HUES64 (cell line): Measurements from ENCODE around the gene SLCO4A1.

Source experiments
- H3K27ac ChIP-seq: 2 replicates; pipeline ENCODE4 v1.7.0; 2013; ENCODE audit warnings: low read depth, low read length, inconsistent platforms
- H3K27me3 ChIP-seq: 2 replicates; pipeline ENCODE4 v1.6.1; 2013; ENCODE audit warnings: mild to moderate bottlenecking, low read length; ENCODE audit not compliant: insufficient read depth
- H3K36me3 ChIP-seq: 2 replicates; pipeline ENCODE4 v1.6.1; 2013; ENCODE audit warnings: mild to moderate bottlenecking, low read length; ENCODE audit not compliant: insufficient read depth
- H3K4me1 ChIP-seq: 2 replicates; pipeline ENCODE4 v1.6.1; 2013; ENCODE audit warnings: mild to moderate bottlenecking, low read length, moderate library complexity; ENCODE audit not compliant: insufficient read depth
- H3K4me3 ChIP-seq: 2 replicates; pipeline ENCODE4 v1.5.1; 2013; ENCODE audit warnings: mild to moderate bottlenecking, low read length, moderate library complexity
- H3K9ac ChIP-seq: 2 replicates; pipeline ENCODE4 v1.6.1; 2013; ENCODE audit warnings: mild to moderate bottlenecking, low read depth, low read length
- H3K9me3 ChIP-seq: 2 replicates; pipeline ENCODE4 v1.6.1; 2013; ENCODE audit warnings: low read depth, low read length; ENCODE audit not compliant: insufficient read depth
- WGBS: fragments of 150-250, 120-280 bp; methylation state at CpG from one replicate; pipeline ENCODE4 v1.1.7; 2013; ENCODE audit warnings: missing lambda C conversion rate; 5-methylcytosine and 5-hydroxymethylcytosine counted together

Gene SLCO4A1

DNA sequence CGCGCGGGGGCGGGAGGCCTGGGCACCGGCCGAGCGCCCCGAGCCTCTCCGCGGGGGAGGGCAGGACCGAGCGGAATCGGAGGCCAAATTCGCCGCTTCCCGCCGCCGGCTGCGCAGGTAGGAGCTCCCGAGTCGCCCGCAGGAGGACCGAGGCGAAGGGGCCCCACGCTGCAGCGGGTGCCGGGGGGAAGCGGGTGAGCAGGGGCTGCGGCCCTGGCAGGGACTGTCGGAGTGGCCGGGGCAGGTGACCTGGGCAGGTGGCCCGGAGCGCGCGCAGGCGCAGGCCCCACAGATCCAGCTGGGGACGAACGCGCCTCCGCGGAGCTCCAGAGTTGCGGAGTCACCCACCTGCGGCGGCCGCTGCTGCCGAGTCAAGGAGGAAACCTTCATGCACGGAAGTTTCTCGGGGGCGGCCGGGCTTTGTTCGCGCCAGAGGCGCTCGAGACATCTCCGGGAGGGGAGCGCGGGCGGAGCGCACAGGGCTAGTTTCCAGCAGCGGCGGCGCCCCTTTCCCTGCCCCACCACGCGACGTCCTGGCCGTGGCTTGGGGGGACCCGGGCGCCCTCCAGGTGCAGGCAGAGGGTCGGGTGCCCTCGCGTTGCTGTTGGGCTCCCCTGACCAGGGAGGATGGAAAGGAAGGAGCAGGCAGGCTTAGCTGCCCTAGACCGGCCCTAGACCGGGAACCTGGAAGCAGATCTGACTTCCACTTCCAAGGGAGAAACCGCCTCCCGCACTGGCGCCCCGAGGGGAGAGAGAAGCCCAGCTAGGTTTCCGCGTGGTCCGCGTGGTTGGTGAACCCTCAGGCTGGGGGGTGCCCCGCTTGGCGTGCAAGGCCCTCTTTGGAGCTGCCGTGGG is 590 bp downstream of the SLCO4A1 start:
- 3% methylated on average over 84 of the region's 84 CpGs for WGBS
- Histone ChIP-seq H3K9me3 (no peaks in the 10 kb centered on the region), H3K4me1 (no peaks in the 10 kb centered on the region), H3K36me3 (no peaks in the 10 kb centered on the region), H3K27ac (no peak overlapping the region), H3K4me3 (peak overlapping the region; percentile 64), H3K9ac (peak overlapping the region; percentile 57), H3K27me3 (peaks cover 69% of the 10 kb centered on the region)

DNA sequence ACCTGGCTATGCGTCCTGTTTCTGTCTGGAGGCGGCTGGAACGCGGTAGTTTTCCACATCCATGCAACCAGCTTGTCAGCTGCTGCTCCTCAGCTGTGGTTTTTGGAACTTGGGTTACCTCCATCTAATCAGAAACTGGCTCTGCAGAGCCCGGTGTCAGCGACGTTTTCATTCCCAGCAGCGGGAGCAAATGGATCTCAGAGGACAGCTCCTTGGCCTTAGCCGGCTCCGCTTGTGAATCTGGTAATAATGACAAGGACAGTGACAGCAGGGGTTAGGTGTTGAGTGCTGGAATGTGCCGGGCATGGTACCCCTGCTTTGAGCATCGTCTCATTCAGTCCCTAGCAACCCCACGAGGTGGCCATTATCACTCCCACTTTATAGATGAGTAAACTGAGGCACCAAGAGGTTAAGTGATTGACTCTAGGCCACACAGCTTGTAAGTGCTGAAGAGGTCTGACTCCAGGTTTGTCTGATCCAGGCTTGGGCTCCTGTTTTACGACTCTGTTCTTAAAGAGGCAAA is 1.3 kb downstream of the SLCO4A1 start:
- Histone ChIP-seq H3K27me3 (peaks cover 66% of the 10 kb centered on the region), H3K36me3 (no peaks in the 10 kb centered on the region), H3K27ac (no peak overlapping the region), H3K4me1 (no peaks in the 10 kb centered on the region), H3K9ac (no peak overlapping the region), H3K4me3 (peak overlapping the region; percentile 64), H3K9me3 (no peaks in the 10 kb centered on the region)
- 47% methylated on average over 14 of the region's 14 CpGs for WGBS

DNA sequence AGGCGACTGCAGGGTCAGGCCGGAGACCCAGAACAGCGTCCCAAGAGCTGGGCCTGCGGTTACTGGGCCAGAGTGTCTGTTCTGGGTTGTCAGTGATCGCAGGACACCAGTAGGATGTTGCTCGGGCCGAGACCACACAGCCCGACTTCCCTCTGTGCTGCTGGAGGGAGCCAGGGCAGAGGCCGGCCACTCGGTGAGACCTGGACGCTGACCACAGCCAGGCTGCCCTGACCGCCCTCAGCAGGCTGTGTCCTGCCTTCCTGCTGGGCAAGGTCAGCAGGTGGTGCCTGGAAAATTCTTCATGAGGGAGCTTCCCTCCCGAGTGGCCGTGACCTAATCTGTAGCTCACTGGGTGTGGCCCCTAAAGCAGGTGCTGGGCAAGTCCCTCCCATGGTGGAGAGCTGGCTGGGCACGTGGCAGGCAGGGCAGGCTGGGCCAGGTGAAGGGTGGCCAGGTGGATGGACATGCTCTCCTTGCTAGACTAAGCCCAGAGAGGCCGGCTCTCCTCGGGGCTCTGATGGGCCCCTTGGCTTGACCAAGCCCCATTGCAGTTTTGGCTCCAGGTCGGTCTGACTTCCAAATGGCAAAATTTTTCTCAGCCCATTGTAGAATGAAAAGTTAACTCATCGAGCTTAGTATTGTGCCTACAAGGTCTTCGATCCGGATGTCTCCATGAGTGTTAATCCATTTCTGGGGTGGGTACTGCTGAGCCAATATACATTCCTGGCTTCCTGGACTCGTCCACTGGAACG is 1.9 kb downstream of the SLCO4A1 start:
- Histone ChIP-seq H3K36me3 (no peaks in the 10 kb centered on the region), H3K4me3 (no peak overlapping the region), H3K9me3 (no peaks in the 10 kb centered on the region), H3K9ac (no peak overlapping the region), H3K27ac (no peak overlapping the region), H3K27me3 (peaks cover 59% of the 10 kb centered on the region), H3K4me1 (no peaks in the 10 kb centered on the region)
- WGBS, result 90% methylated on average over 23 of the region's 23 CpGs

DNA sequence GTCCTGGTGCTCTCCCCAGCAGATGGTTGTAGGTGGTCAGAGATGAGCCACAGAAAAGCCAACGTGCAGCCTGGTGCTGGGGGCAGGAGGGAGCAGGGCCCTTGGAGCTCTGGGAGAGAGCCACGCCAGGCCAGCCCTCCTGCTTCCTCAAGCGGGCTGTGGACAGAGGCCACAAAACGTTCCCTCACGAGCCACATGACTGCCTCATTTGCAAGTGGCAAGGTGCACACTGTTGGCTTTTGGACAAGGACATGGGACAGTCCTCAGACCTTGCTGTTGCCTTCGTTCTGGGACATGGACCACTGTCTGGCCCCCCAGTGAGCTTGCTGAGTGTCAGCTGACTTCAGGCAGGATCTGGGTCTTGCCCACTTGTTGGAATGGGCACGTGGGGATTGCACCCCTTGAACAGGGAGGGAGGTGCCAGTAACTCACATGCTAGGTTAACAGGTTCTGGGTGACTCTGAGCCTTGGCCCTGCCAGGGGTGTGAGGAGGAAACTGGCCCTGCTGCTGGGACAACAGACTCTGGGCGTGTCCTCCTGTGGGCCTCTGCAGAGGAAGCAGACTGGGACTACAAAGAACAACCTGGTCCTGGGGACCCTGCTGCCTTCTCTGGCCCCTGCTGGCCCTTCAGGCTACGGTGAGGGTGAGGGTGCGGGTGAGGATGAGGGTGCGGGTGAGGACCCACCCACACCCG is 2.6 kb downstream of the SLCO4A1 start:
- H3K4me1 ChIP-seq, result no peaks in the 10 kb centered on the region
- H3K9me3 ChIP-seq, result no peaks in the 10 kb centered on the region
- H3K27ac ChIP-seq, result no peak overlapping the region
- no peak overlapping the region for H3K9ac ChIP-seq
- no peak overlapping the region for H3K4me3 ChIP-seq
- H3K36me3 ChIP-seq, result no peaks in the 10 kb centered on the region
- WGBS, result 89% methylated on average over 11 of the region's 12 CpGs
- peaks cover 52% of the 10 kb centered on the region for H3K27me3 ChIP-seq

DNA sequence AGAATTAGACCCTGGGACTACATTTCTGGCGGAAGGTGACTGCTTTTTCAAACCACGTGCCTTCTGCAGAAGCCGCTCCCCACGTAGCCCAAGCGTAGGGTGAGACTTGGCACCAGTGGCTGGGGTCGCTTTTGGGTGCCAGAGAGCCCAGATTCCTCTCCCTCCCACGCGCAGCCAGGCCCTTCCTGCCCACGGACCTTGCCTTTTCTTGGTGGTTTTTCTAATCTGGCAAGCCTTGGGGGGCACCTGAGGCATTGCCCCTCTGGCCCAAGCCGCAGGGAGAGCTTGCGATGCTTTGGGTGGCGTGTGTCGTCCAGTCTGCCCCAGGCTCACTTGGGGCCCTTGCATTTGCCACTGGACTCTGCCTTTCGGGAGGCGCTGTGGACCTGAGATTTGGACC is 3.3 kb downstream of the SLCO4A1 start:
- WGBS, result 91% methylated on average over 15 of the region's 15 CpGs
- no peaks in the 10 kb centered on the region for H3K9me3 ChIP-seq
- no peaks in the 10 kb centered on the region for H3K36me3 ChIP-seq
- peaks cover 48% of the 10 kb centered on the region for H3K27me3 ChIP-seq
- H3K4me1 ChIP-seq, result no peaks in the 10 kb centered on the region
- H3K9ac ChIP-seq, result no peak overlapping the region
- H3K4me3 ChIP-seq, result no peak overlapping the region
- no peak overlapping the region for H3K27ac ChIP-seq

DNA sequence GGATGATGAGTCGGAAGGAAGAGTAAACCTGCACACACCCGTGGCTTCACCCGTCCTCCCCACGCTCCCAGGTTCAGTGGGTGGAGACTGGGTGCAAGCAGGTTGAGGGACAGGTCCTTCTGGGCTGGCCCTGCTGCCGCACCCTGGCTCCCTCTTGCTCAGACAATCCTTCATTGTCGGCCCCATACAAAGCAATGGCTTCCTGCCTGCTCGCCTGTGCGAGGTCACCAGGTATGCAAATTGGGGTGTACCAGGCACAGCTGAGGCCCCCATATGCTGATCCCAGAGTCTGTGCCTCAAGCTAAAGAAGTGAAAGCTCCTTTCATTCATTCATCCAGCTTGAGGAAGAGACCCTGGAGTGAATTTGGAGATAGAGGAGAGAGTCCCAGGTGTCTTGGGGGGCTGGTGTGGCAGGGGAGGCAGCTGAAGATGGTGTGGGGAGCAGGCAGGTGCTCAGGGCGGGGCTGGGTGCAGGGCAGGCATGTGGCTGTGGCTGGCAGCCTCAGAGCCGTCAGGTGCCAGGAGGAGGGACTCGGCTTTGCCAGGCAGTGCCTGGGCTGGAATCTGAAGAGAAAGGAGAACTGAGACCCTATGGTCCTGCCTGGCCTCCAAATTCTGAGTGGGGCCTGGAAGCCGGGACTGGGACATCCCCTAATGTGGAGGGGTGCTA is 4.7 kb downstream of the SLCO4A1 start:
- no peak overlapping the region for H3K4me3 ChIP-seq
- H3K27ac ChIP-seq, result no peak overlapping the region
- H3K27me3 ChIP-seq, result peaks cover 44% of the 10 kb centered on the region
- H3K36me3 ChIP-seq, result no peaks in the 10 kb centered on the region
- H3K4me1 ChIP-seq, result peaks cover 5% of the 10 kb centered on the region
- H3K9ac ChIP-seq, result no peak overlapping the region
- H3K9me3 ChIP-seq, result no peaks in the 10 kb centered on the region
- 90% methylated on average over 12 of the region's 12 CpGs for WGBS

DNA sequence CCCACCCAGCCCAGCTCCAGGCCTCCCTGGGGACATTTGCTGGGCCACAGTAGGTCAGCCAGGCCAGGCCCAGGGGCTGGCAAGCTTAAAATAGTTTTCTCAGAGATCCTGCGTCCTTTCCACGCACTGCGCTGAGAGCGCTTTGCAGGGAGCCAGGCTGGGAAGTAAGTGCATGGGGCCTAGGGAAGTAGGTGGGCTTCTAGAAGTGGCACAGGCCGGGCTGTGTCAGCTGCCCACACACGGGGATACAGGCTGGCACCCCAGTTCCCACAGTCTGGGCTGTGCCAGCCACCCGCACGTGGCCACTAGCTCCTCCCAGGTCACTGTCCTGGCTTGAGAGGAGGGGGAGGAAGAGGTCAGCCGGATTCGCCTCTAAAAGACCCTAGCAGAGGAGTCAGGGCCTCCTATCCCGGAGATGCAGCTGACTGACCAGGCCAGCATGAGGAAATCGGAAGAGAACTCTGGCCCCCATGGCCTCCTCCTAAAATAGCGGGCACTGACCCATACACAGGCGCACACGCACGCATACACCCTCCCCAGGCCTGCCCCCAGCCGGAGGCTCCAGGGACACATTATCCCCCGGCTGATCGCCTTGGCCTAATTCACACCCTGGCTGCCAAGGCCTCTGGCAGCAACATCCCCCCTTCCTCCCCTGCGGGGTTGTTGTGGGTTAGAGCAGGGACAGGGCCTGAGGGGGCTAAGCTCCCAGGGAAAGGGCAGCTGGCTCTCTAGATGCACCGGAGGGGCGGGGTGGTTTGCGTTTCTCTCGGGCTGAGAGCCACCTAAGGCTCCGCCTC is 5.4 kb downstream of the SLCO4A1 start:
- WGBS, result 70% methylated on average over 25 of the region's 25 CpGs
- no peak overlapping the region for H3K4me3 ChIP-seq

DNA sequence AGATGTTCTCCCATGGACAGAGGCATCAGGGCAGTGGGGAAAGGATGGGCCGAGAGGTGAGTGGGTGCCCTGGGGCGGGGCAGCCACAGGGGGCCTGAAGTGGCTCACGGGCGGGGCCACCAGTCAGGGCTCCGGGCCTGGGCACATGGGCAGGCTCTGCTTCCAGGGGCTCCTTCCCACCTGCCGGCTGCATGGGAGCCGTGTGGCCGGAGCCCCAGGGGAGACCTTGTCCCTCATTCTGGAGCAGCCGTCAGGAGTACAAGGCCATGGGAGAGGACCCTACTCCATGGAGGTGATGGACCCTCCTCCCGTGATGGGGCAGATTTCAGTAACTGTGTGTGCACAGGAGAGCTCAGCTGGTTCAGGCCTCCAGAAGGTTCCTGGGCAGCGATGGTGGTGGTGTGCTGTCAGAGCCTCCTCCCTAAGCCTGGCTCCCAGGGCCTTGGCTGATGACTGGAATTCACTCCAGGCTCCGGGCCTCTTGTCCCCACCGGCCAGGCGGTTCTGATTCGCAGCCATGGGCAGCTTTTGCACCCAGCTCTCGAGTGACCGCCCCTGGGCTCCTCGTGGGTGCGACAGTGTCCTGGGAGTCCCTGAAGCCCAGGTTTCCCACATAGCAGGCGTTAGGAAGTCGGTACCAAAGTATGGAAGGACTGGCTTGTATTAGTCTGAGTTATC is 6.2 kb downstream of the SLCO4A1 start:
- no peaks in the 10 kb centered on the region for H3K36me3 ChIP-seq
- peaks cover 7% of the 10 kb centered on the region for H3K4me1 ChIP-seq
- WGBS, result 86% methylated on average over 21 of the region's 21 CpGs

More for the DNA sequence above, 5.4 kb downstream of the SLCO4A1 start:
- Histone ChIP-seq H3K27ac (no peak overlapping the region), H3K36me3 (no peaks in the 10 kb centered on the region), H3K4me1 (peaks cover 7% of the 10 kb centered on the region), H3K27me3 (peaks cover 36% of the 10 kb centered on the region), H3K9ac (no peak overlapping the region), H3K9me3 (no peaks in the 10 kb centered on the region)

DNA sequence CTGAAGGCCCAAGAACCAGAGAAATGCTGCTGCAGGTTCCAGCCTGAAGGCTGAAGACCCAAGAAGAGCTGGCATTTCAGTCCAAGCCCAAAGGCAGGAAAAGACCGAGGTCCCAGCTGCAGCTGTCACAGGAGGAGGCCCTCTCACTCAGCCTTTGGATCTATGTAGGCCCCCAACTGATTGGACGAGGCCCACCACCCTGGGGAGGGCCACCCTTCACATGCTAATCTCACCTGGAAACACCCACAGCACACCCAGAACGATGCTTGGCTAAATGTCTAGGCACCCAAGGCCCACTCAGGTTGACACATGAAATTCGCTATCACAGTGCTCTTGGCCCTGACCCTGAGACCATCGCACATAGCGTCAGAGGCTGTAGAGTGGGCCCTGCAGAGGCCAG is 6.8 kb downstream of the SLCO4A1 start:
- WGBS, result 83% methylated on average over 6 of the region's 6 CpGs
- Histone ChIP-seq H3K4me1 (peaks cover 7% of the 10 kb centered on the region), H3K4me3 (no peak overlapping the region), H3K27me3 (peaks cover 22% of the 10 kb centered on the region), H3K27ac (no peak overlapping the region), H3K9ac (no peak overlapping the region), H3K36me3 (no peaks in the 10 kb centered on the region), H3K9me3 (no peaks in the 10 kb centered on the region)

More for the DNA sequence above, 6.2 kb downstream of the SLCO4A1 start:
- peaks cover 29% of the 10 kb centered on the region for H3K27me3 ChIP-seq
- no peak overlapping the region for H3K4me3 ChIP-seq
- no peak overlapping the region for H3K9ac ChIP-seq
- H3K27ac ChIP-seq, result no peak overlapping the region
- no peaks in the 10 kb centered on the region for H3K9me3 ChIP-seq
